ENCODE measurements around the gene MEAF6.

GRCh38 chr1:37487619-37487984 is 27.0 kb downstream of the MEAF6 start:
- TF ChIP-seq CTCF (IDR thresholded peaks at IDR 0.05; ENCODE audit: extremely low read depth in 1 of 2, insufficient read depth in 1 of 2, low read depth in 1 of 2, low read length in 2 of 2) (no peak), EZH2 (IDR thresholded peaks at IDR 0.05; ENCODE audit: borderline replicate concordance, low read depth, low read length, severe bottlenecking) (no peak), POLR2A (IDR thresholded peaks at IDR 0.05; ENCODE audit: low read depth, low read length) (no peak)

Data from endothelial cell of umbilical vein (primary cell).